ENCODE results near the gene MAPK14.

Gene MAPK14

DNA sequence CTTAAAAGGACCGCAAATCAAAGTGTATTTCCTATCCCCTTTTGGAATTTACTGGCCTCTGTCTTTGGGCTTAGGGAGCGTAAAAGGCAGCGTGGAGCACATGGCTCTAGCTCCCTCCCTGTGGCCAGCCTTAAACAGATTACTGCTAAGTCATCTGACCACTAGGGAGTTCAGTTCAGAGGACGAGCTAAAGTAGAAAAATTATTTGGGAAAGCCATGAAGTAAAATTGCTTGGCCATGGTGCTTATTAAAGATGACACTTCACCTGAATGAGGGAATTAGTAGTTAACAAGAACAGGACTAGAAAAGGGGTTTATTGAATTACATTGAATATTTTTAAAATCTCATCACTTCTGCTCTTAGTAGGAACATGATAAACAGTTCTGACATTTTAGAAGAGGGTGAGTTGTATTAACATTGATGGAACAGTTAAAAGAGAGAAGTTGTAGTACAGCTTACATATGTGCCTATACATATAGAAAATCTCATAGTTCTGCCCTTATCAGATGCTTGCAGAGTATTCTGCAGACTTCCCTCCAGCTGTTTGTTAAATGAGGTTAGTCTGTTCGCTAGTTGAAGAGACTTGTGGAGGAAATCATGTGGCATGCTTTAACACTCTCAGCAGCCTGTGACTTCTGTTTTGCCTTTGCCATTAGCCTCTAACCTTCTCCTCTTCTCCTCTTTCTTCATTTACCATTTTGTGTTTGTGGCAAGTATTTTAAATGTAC is 71.5 kb downstream of the MAPK14 start:
- Histone ChIP-seq H3K27ac (no peak overlapping the region), H3K4me3 (ENCODE audit: low read depth, low read length) (no peak overlapping the region), H3K36me3 (replicated peaks) (peaks cover 28% of the 10 kb centered on the region), H3K27me3 (replicated peaks) (no peaks in the 10 kb centered on the region)
- in situ Hi-C loops (cut with HindIII; ENCODE audit: low pct_ligation_motif_present, low sequenced_read_pairs): no loop called here
- DNase-seq: no peak
- TF ChIP-seq, protein P1, sequence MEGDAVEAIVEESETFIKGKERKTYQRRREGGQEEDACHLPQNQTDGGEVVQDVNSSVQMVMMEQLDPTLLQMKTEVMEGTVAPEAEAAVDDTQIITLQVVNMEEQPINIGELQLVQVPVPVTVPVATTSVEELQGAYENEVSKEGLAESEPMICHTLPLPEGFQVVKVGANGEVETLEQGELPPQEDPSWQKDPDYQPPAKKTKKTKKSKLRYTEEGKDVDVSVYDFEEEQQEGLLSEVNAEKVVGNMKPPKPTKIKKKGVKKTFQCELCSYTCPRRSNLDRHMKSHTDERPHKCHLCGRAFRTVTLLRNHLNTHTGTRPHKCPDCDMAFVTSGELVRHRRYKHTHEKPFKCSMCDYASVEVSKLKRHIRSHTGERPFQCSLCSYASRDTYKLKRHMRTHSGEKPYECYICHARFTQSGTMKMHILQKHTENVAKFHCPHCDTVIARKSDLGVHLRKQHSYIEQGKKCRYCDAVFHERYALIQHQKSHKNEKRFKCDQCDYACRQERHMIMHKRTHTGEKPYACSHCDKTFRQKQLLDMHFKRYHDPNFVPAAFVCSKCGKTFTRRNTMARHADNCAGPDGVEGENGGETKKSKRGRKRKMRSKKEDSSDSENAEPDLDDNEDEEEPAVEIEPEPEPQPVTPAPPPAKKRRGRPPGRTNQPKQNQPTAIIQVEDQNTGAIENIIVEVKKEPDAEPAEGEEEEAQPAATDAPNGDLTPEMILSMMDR (IDR thresholded peaks at IDR 0.05; ENCODE audit: low read depth, low read length, missing control alignments): peak; percentile 16

GRCh38 chr6:36099869-36100483 is 72.4 kb downstream of the MAPK14 start:
- in situ Hi-C loops (cut with HindIII; ENCODE audit: low pct_ligation_motif_present, low sequenced_read_pairs): no loop called here
- H3K4me3 ChIP-seq (ENCODE audit: low read depth, low read length): no peak overlapping the region
- no peaks in the 10 kb centered on the region for H3K27me3 ChIP-seq (replicated peaks)
- TF ChIP-seq, protein P1 (IDR thresholded peaks at IDR 0.05; ENCODE audit: low read depth, low read length, missing control alignments): no peak
- H3K27ac ChIP-seq: no peak overlapping the region
- no peak for DNase-seq
- peaks cover 29% of the 10 kb centered on the region for H3K36me3 ChIP-seq (replicated peaks)

GRCh38 chr6:36101691-36102090 is 74.1 kb downstream of the MAPK14 start:
- DNase-seq: no peak
- TF ChIP-seq, protein P1 (IDR thresholded peaks at IDR 0.05; ENCODE audit: low read depth, low read length, missing control alignments): no peak
- in situ Hi-C loops (cut with HindIII; ENCODE audit: low pct_ligation_motif_present, low sequenced_read_pairs): no loop called here
- Histone ChIP-seq H3K4me3 (ENCODE audit: low read depth, low read length) (no peak overlapping the region), H3K27ac (no peak overlapping the region), H3K36me3 (replicated peaks) (peaks cover 31% of the 10 kb centered on the region), H3K27me3 (replicated peaks) (no peaks in the 10 kb centered on the region)

GRCh38 chr6:36102853-36103252 is 75.2 kb downstream of the MAPK14 start:
- TF ChIP-seq, protein P1 (IDR thresholded peaks at IDR 0.05; ENCODE audit: low read depth, low read length, missing control alignments): no peak
- no peaks in the 10 kb centered on the region for H3K27me3 ChIP-seq (replicated peaks)
- no peak for DNase-seq
- H3K27ac ChIP-seq: no peak overlapping the region
- no peak overlapping the region for H3K4me3 ChIP-seq (ENCODE audit: low read depth, low read length)
- peaks cover 34% of the 10 kb centered on the region for H3K36me3 ChIP-seq (replicated peaks)
- in situ Hi-C loops (cut with HindIII; ENCODE audit: low pct_ligation_motif_present, low sequenced_read_pairs): no loop called here

DNA sequence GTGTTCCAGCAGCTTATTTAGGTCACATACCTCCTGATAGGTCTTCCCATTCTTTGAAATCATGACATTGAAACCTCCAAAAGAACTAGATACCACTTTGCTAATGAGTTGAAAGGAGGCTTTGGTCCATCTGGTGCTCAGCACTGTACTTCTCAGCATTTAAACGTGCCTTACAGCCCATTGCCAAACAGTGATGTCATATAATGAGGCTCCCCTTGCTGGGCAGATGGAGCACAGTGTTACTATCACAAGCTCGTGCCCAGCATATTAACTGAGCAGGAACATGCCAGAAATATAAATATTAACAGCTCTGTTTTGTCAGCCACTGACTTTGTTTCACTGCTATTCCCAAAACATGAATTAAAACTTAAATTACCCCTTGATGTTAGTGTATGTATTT is 77.2 kb downstream of the MAPK14 start:
- in situ Hi-C loops (cut with HindIII; ENCODE audit: low pct_ligation_motif_present, low sequenced_read_pairs): no loop called here
- H3K4me3 ChIP-seq (ENCODE audit: low read depth, low read length): no peak overlapping the region
- H3K27me3 ChIP-seq (replicated peaks): no peaks in the 10 kb centered on the region
- H3K36me3 ChIP-seq (replicated peaks): peaks cover 49% of the 10 kb centered on the region
- TF ChIP-seq, protein P1 (IDR thresholded peaks at IDR 0.05; ENCODE audit: low read depth, low read length, missing control alignments): no peak
- no peak overlapping the region for H3K27ac ChIP-seq
- DNase-seq: no peak
